HFFc6 (cell line): Measurements from ENCODE around the gene ABHD17C. TPM values are rescaled to one million over a fixed set of nuclear protein-coding genes. Genes with fewer than 3 reads are reported as not detected.

Source experiments
- DNase-seq: peaks from one replicate; pipeline ENCODE4 v3.0.0-alpha.2; 2018
- H3K27ac Mint-ChIP-seq: 2 replicates; pipeline ENCODE4 v1.8.0; 2020; ENCODE audit warnings: mild to moderate bottlenecking, mixed read lengths
- H3K27me3 Mint-ChIP-seq: 2 replicates; pipeline ENCODE4 v1.8.0; 2021; ENCODE audit warnings: mild to moderate bottlenecking, moderate library complexity, mixed read lengths; ENCODE audit not compliant: insufficient read depth
- H3K36me3 Mint-ChIP-seq: 2 replicates; pipeline ENCODE4 v1.8.0; 2021; ENCODE audit warnings: low read depth, mixed read lengths
- H3K4me1 Mint-ChIP-seq: 2 replicates; pipeline ENCODE4 v1.8.0; 2020; ENCODE audit warnings: low read depth, mixed read lengths
- H3K4me3 Mint-ChIP-seq: 2 replicates; pipeline ENCODE4 v1.8.0; 2020; ENCODE audit warnings: mild to moderate bottlenecking, moderate library complexity, mixed read lengths
- H3K9me3 Mint-ChIP-seq: 2 replicates; pipeline ENCODE4 v1.8.0; 2020; ENCODE audit warnings: mild to moderate bottlenecking, mixed read lengths
- CTCF ChIP-seq: fragments of 200-600 bp; sonication (generic); IDR thresholded peaks from 2 replicates; pipeline ENCODE4 v1.5.0; 2021; ENCODE audit warnings: antibody characterized with exemption, mild to moderate bottlenecking
- total RNA-seq, 6 experiments: library from RNA; stranded (reverse); fragmentation: NEBNext Ultra II Directional; extraction: Animal tissue kit (Norgen Biotek cat#: 25700); gene quantifications; 2 replicates in 1 of 6; 3 replicates in 5 of 6; pipeline ENCODE4 v1.2.3, GENCODE V29; 2021

Gene ABHD17C
- total RNA-seq, 6 experiments from 2014 or later = 8.5 to 21.4 (median 15.9) TPM

GRCh38 chr15:80721476-80721875 lies 26.4 kb downstream of the ABHD17C start:
- Mint-ChIP-seq H3K27me3 (peaks cover 1% of the 10 kb centered on the region; the same call in 1 of the 2 replicates), H3K27ac (no peak overlapping the region), H3K36me3 (peaks cover 10% of the 10 kb centered on the region), H3K9me3 (no peaks in the 10 kb centered on the region), H3K4me3 (no peak overlapping the region), H3K4me1 (peaks cover 5% of the 10 kb centered on the region; the same call in 1 of the 2 replicates)
- no peak for TF ChIP-seq CTCF
- no peak for DNase-seq

GRCh38 chr15:80722811-80723210 lies 27.7 kb downstream of the ABHD17C start:
- Mint-ChIP-seq H3K27ac (no peak overlapping the region), H3K36me3 (peaks cover 10% of the 10 kb centered on the region), H3K9me3 (no peaks in the 10 kb centered on the region), H3K4me1 (peaks cover 18% of the 10 kb centered on the region), H3K27me3 (no peaks in the 10 kb centered on the region), H3K4me3 (no peak overlapping the region)
- no peak for TF ChIP-seq CTCF
- no peak for DNase-seq

GRCh38 chr15:80727196-80727595 lies 32.1 kb downstream of the ABHD17C start:
- peaks cover 6% of the 10 kb centered on the region; the same call in 1 of the 2 replicates for H3K36me3 Mint-ChIP-seq
- H3K4me3 Mint-ChIP-seq = no peak overlapping the region
- H3K27ac Mint-ChIP-seq = no peak overlapping the region
- H3K27me3 Mint-ChIP-seq = no peaks in the 10 kb centered on the region
- no peaks in the 10 kb centered on the region for H3K9me3 Mint-ChIP-seq
- no peak for TF ChIP-seq CTCF
- peaks cover 26% of the 10 kb centered on the region for H3K4me1 Mint-ChIP-seq
- DNase-seq = no peak

GRCh38 chr15:80727596-80727995 lies 32.5 kb downstream of the ABHD17C start:
- H3K9me3 Mint-ChIP-seq = no peaks in the 10 kb centered on the region
- no peak for TF ChIP-seq CTCF
- peaks cover 26% of the 10 kb centered on the region for H3K4me1 Mint-ChIP-seq
- no peaks in the 10 kb centered on the region for H3K27me3 Mint-ChIP-seq
- peaks cover 6% of the 10 kb centered on the region; the same call in 1 of the 2 replicates for H3K36me3 Mint-ChIP-seq
- 0 out of 2 replicates have a peak overlapping the region, but pooled peaks have one; percentile 5 for H3K27ac Mint-ChIP-seq
- DNase-seq = no peak
- H3K4me3 Mint-ChIP-seq = no peak overlapping the region

GRCh38 chr15:80730387-80730786 lies 35.3 kb downstream of the ABHD17C start:
- Mint-ChIP-seq H3K4me1 (peaks cover 26% of the 10 kb centered on the region), H3K9me3 (no peaks in the 10 kb centered on the region)
- DNase-seq = no peak

More at GRCh38 chr15:80730387-80730786, 35.3 kb downstream of the ABHD17C start:
- no peak overlapping the region for H3K27ac Mint-ChIP-seq
- H3K36me3 Mint-ChIP-seq = peaks cover 1% of the 10 kb centered on the region; the same call in 1 of the 2 replicates
- H3K27me3 Mint-ChIP-seq = no peaks in the 10 kb centered on the region
- H3K4me3 Mint-ChIP-seq = no peak overlapping the region
- TF ChIP-seq CTCF = no peak
